Activated CD8-positive, alpha-beta T cell treated with anti-CD3 and anti-CD28 coated beads for 36 hours (primary cell): ENCODE data around the gene EIF1. TPM values are rescaled to one million over a fixed set of nuclear protein-coding genes. Genes with fewer than 3 reads are reported as not detected.

ENCODE experiments used
- ATAC-seq: fragments of 200-7000 bp; cut with Tn5 transposase; one replicate; pipeline ENCODE4 v1.10.0; 2021; ENCODE audit warnings: mild to moderate bottlenecking, moderate library complexity
- CTCF ChIA-PET: fragments of 350-600 bp; sonication (Branson Sonifier 250); formaldehyde crosslinking; loops from one replicate; lab custom pipeline; 2021; ENCODE audit warnings: antibody characterized with exemption; lab: Charles Lee
- POLR2A ChIA-PET: fragments of 350-600 bp; sonication (Branson Sonifier 250); formaldehyde crosslinking; loops from one replicate; lab custom pipeline; 2021; ENCODE audit warnings: antibody characterized with exemption; lab: Charles Lee
- DNase-seq: peaks from one replicate; pipeline ENCODE4 v3.0.0-alpha.2; 2020
- H3K27ac Mint-ChIP-seq: one replicate; pipeline ENCODE4 v1.8.0; 2021; ENCODE audit warnings: mild to moderate bottlenecking, mixed read lengths
- H3K27me3 Mint-ChIP-seq: one replicate; pipeline ENCODE4 v1.8.0; 2021; ENCODE audit warnings: mixed read lengths
- H3K36me3 Mint-ChIP-seq: one replicate; pipeline ENCODE4 v1.8.0; 2021; ENCODE audit warnings: low read depth, mixed read lengths
- H3K4me1 Mint-ChIP-seq: one replicate; pipeline ENCODE4 v1.8.0; 2021; ENCODE audit warnings: low read depth, mixed read lengths
- H3K4me3 Mint-ChIP-seq: one replicate; pipeline ENCODE4 v1.8.0; 2021; ENCODE audit warnings: mild to moderate bottlenecking, moderate library complexity, mixed read lengths
- H3K9me3 Mint-ChIP-seq: one replicate; pipeline ENCODE4 v1.8.0; 2021; ENCODE audit warnings: mixed read lengths
- intact Hi-C: fragments of 100-400 bp; cut with micrococcal nuclease; formaldehyde crosslinking; loops from one replicate; pipeline ENCODE4 v1.10.0; 2022
- total RNA-seq, 2 experiments: library from RNA; stranded (reverse); gene quantifications; one replicate each; pipeline ENCODE4 v1.2.3, GENCODE V29; 2021
- TF ChIP-seq, protein P1 (sequence below): fragments of 200-600 bp; IDR thresholded peaks from one replicate; pipeline ENCODE4 v1.8.0; 2022; ENCODE audit warnings: antibody characterized with exemption, mild to moderate bottlenecking

Gene EIF1
- total RNA-seq, 2 experiments from 2014 or later: 924 to 930 TPM

DNA sequence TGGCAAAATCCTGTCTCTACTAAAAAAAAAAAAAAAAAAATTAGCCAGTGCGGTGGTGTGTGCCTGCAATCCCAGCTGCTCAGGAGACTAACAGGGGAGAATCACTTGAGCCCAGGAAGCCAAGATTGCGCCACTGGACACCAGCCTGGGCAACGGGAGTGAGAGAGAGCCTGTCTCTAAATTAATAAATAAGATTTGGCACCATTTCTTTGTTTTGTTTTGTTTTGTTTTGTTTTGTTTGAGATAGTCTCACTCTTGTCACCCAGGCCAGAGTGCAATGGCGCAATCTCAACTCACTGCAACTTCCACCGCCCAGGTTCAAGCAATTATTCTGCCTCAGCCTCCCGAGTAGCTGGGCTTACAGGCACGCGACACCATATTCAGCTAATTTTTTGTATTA lies 14.0 kb downstream of the EIF1 start:
- Mint-ChIP-seq H3K27me3 (no peaks in the 10 kb centered on the region), H3K27ac (no peak overlapping the region), H3K4me1 (peaks cover 3% of the 10 kb centered on the region), H3K9me3 (no peaks in the 10 kb centered on the region), H3K4me3 (no peak overlapping the region), H3K36me3 (no peaks in the 10 kb centered on the region)
- ChIA-PET POLR2A (interaction anchor here (9.7 kb wide), 1 partner anchor 10 kb away, joined by 88 read pairs; the partner anchor contains the start of gene EIF1), CTCF (interaction anchor here (2.1 kb wide), 1 partner anchor 13 kb away, joined by 6 read pairs; no protein-coding TSS in a partner anchor)
- ATAC-seq (no peak), DNase-seq (no peak)
- TF ChIP-seq, protein P1, sequence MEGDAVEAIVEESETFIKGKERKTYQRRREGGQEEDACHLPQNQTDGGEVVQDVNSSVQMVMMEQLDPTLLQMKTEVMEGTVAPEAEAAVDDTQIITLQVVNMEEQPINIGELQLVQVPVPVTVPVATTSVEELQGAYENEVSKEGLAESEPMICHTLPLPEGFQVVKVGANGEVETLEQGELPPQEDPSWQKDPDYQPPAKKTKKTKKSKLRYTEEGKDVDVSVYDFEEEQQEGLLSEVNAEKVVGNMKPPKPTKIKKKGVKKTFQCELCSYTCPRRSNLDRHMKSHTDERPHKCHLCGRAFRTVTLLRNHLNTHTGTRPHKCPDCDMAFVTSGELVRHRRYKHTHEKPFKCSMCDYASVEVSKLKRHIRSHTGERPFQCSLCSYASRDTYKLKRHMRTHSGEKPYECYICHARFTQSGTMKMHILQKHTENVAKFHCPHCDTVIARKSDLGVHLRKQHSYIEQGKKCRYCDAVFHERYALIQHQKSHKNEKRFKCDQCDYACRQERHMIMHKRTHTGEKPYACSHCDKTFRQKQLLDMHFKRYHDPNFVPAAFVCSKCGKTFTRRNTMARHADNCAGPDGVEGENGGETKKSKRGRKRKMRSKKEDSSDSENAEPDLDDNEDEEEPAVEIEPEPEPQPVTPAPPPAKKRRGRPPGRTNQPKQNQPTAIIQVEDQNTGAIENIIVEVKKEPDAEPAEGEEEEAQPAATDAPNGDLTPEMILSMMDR: no peak
- intact Hi-C loops: no loop called here

DNA sequence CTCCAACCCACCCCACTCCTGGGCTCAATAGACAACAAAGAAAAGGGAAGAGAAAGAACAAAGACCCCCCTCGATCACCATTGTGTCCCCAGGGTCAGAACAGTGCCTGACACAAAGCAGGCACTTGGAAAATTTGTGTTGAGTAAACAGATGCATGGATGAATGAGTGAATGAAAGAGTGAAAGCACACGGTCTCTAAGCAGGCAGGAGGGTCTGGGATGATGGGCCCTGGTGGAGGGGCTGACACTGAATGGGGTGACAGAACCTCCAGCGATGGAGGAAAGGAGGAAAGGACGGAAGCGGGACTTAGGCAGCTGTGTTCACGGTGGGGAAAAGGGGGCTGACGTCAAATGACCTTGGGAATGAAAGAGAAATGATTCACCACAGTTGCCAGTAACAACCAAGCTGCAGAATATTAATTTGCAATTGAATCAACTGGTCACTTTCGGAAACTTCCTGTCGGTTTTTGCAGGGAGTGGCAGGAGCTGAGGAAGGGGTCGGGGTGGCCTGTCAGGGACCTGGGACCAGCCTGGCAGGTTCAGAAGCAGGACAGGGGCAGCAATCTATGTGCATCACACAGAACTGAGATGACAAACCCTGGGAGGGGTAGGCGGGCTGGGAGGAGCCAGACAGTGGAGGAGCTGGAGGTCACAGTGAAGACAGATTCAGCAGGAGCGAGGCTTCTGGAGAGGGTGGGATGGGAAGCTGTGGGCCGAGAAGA lies 16.7 kb downstream of the EIF1 start:
- TF ChIP-seq, protein P1: no peak
- ATAC-seq (no peak), DNase-seq (no peak)
- Mint-ChIP-seq H3K4me1 (peaks cover 4% of the 10 kb centered on the region), H3K27me3 (peaks cover 3% of the 10 kb centered on the region), H3K9me3 (no peaks in the 10 kb centered on the region), H3K36me3 (no peaks in the 10 kb centered on the region), H3K4me3 (no peak overlapping the region), H3K27ac (no peak overlapping the region)
- ChIA-PET CTCF (interaction anchor here (3.7 kb wide), 1 partner anchor 10 kb away, joined by 24 read pairs; no protein-coding TSS in a partner anchor), POLR2A (interaction anchor here (0.6 to 9.7 kb wide), 2 partner anchors 13 to 259 kb away, joined by 3 to 88 read pairs; partner anchors contain the start of gene EIF1)
- intact Hi-C loops: no loop called here

- CTCF ChIA-PET: interaction anchor here (0.9 to 3.7 kb wide), 5 partner anchors 12 to 94 kb away, joined by 3 to 24 read pairs (median 4); no protein-coding TSS in a partner anchor
- Mint-ChIP-seq H3K27ac (no peak overlapping the region), H3K4me1 (peaks cover 5% of the 10 kb centered on the region), H3K9me3 (no peaks in the 10 kb centered on the region), H3K36me3 (no peaks in the 10 kb centered on the region), H3K4me3 (no peak overlapping the region), H3K27me3 (peaks cover 5% of the 10 kb centered on the region)
- TF ChIP-seq, protein P1: no peak
- POLR2A ChIA-PET: interaction anchor here (9.7 kb wide), 1 partner anchor 15 kb away, joined by 88 read pairs; the partner anchor contains the start of gene EIF1
- intact Hi-C loops: no loop called here
- no peak for DNase-seq
- ATAC-seq: no peak
These were observed 19.4 kb downstream of the EIF1 start for GRCh38 chr17:41707803-41708669.

- Mint-ChIP-seq H3K4me3 (no peak overlapping the region), H3K4me1 (peaks cover 5% of the 10 kb centered on the region), H3K27ac (no peak overlapping the region), H3K27me3 (peaks cover 5% of the 10 kb centered on the region), H3K9me3 (no peaks in the 10 kb centered on the region), H3K36me3 (no peaks in the 10 kb centered on the region)
- ChIA-PET CTCF (interaction anchor here (0.9 to 1.2 kb wide), 2 partner anchors 15 to 21 kb away, joined by 3 to 6 read pairs; no protein-coding TSS in a partner anchor), POLR2A (interaction anchor here (9.7 kb wide), 1 partner anchor 18 kb away, joined by 88 read pairs; the partner anchor contains the start of gene EIF1)
- intact Hi-C loops: no loop called here
- DNase-seq: peak; percentile 65
- peak; percentile 67 for ATAC-seq
- TF ChIP-seq, protein P1: no peak
These were observed 21.9 kb downstream of the EIF1 start for GRCh38 chr17:41710472-41711090.
